ENCODE measurements around the gene TNFAIP8L3. TPM values are rescaled to one million over a fixed set of nuclear protein-coding genes. Genes with fewer than 3 reads are reported as not detected.

Gene TNFAIP8L3
- total RNA-seq, 4 donors from 2014 or later, result 3.2 to 5.8 (median 4.0) TPM

- no peaks in the 10 kb centered on the region for H3K27me3 ChIP-seq
- no peaks in the 10 kb centered on the region for H3K9me3 ChIP-seq
- no peak overlapping the region for H3K4me3 ChIP-seq
- no peak for TF ChIP-seq POLR2A (IDR thresholded peaks at IDR 0.05)
- TF ChIP-seq CTCF (IDR thresholded peaks at IDR 0.05), result no peak
- peaks cover 0 to 11% (median 2%) of the 10 kb centered on the region in 4 donors for H3K4me1 ChIP-seq
- H3K36me3 ChIP-seq, result no peaks in the 10 kb centered on the region
- H3K27ac ChIP-seq, result no peak overlapping the region
- DNase-seq, result no peak
Observed at GRCh38 chr15:51049081-51049480, 45.6 kb downstream of the TNFAIP8L3 start.

GRCh38 chr15:51048308-51048707, 46.4 kb downstream of the TNFAIP8L3 start:
- no peaks in the 10 kb centered on the region for H3K9me3 ChIP-seq
- no peak overlapping the region for H3K27ac ChIP-seq
- H3K36me3 ChIP-seq, result no peaks in the 10 kb centered on the region
- peaks cover 0 to 11% (median 2%) of the 10 kb centered on the region in 4 donors for H3K4me1 ChIP-seq
- TF ChIP-seq POLR2A (IDR thresholded peaks at IDR 0.05) (no peak), CTCF (IDR thresholded peaks at IDR 0.05) (no peak)
- DNase-seq, result no peak
- H3K4me3 ChIP-seq, result no peak overlapping the region
- no peaks in the 10 kb centered on the region for H3K27me3 ChIP-seq

- peak overlapping the region in 1 of 4 donors; percentile 25 for H3K27ac ChIP-seq
- peaks cover 0 to 11% (median 2%) of the 10 kb centered on the region in 4 donors for H3K4me1 ChIP-seq
- TF ChIP-seq POLR2A (IDR thresholded peaks at IDR 0.05), result no peak
- TF ChIP-seq CTCF (IDR thresholded peaks at IDR 0.05), result no peak
- no peaks in the 10 kb centered on the region for H3K27me3 ChIP-seq
- H3K4me3 ChIP-seq, result no peak overlapping the region
- DNase-seq, result peak in 1 of 3 donors; percentile 55
- H3K36me3 ChIP-seq, result no peaks in the 10 kb centered on the region
- H3K9me3 ChIP-seq, result no peaks in the 10 kb centered on the region
Observed at GRCh38 chr15:51046799-51047449, 47.8 kb downstream of the TNFAIP8L3 start.

- no peak for TF ChIP-seq POLR2A (IDR thresholded peaks at IDR 0.05)
- no peak for TF ChIP-seq CTCF (IDR thresholded peaks at IDR 0.05)
- Histone ChIP-seq H3K27me3 (no peaks in the 10 kb centered on the region), H3K9me3 (no peaks in the 10 kb centered on the region), H3K36me3 (no peaks in the 10 kb centered on the region), H3K27ac (no peak overlapping the region), H3K4me1 (peaks cover 0 to 11% (median 0%) of the 10 kb centered on the region in 4 donors), H3K4me3 (no peak overlapping the region)
- DNase-seq, result no peak
Observed at GRCh38 chr15:51046016-51046415, 48.7 kb downstream of the TNFAIP8L3 start.

- TF ChIP-seq POLR2A (IDR thresholded peaks at IDR 0.05) (no peak), CTCF (IDR thresholded peaks at IDR 0.05) (no peak)
- Histone ChIP-seq H3K9me3 (no peaks in the 10 kb centered on the region), H3K4me1 (peaks cover 0 to 11% (median 0%) of the 10 kb centered on the region in 4 donors), H3K36me3 (no peaks in the 10 kb centered on the region), H3K4me3 (no peak overlapping the region), H3K27ac (peak overlapping the region in 1 of 4 donors; percentile 16), H3K27me3 (no peaks in the 10 kb centered on the region)
- DNase-seq, result no peak
Observed at GRCh38 chr15:51044037-51044727, 50.5 kb downstream of the TNFAIP8L3 start.

All from Peyer's patch (tissue), 4 donors.